ENCODE measurements around the gene KLK1.

KLK1 gene

DNA sequence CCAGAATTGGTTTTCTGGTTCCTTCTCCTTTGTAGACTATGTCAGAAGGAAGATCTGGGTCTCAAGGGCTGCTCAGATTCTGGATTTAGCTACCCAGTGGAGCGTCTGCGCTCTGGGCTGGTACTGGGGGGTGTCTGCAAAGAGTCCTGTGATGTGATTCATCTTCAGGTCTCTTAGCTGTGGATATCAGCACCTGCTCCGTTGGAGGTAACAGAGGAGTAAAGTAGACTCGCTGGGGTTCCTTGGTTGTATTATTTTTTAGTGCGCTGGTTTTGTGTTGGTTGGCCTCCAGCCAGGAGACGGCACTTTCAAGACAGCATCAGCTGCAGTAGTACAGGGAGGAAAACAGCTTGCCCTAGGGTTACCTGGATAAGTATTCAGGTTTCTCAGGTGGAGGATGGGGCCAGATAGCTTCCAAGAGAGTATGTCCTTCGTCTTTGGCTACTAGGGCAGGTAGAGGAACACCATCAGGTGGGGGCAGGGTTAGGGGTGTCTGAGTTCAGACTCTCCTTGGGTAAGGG, 20.2 kb upstream of the KLK1 start:
- DNase-seq (ENCODE audit: low spot score) (no peak), ATAC-seq (ENCODE audit: low read depth) (no peak)
- Histone ChIP-seq H3K9me3 (ENCODE audit: severe bottlenecking) (no peaks in the 10 kb centered on the region), H3K4me3 (ENCODE audit: severe bottlenecking) (no peak overlapping the region), H3K27ac (ENCODE audit: poor library complexity, severe bottlenecking) (no peak overlapping the region), H3K27me3 (ENCODE audit: insufficient read depth, poor library complexity, severe bottlenecking) (peaks cover 8% of the 10 kb centered on the region), H3K4me1 (ENCODE audit: insufficient read depth, poor library complexity, severe bottlenecking) (no peaks in the 10 kb centered on the region), H3K36me3 (ENCODE audit: low read depth) (no peaks in the 10 kb centered on the region)
- TF ChIP-seq CTCF (IDR thresholded peaks at IDR 0.05; ENCODE audit: poor library complexity, severe bottlenecking), result no peak

GRCh38 chr19:50843205-50843604, 19.6 kb upstream of the KLK1 start:
- no peak for ATAC-seq (ENCODE audit: low read depth)
- peaks cover 5% of the 10 kb centered on the region for H3K27me3 ChIP-seq (ENCODE audit: insufficient read depth, poor library complexity, severe bottlenecking)
- H3K9me3 ChIP-seq (ENCODE audit: severe bottlenecking), result no peaks in the 10 kb centered on the region
- no peaks in the 10 kb centered on the region for H3K4me1 ChIP-seq (ENCODE audit: insufficient read depth, poor library complexity, severe bottlenecking)
- DNase-seq (ENCODE audit: low spot score), result no peak
- H3K27ac ChIP-seq (ENCODE audit: poor library complexity, severe bottlenecking), result no peak overlapping the region
- TF ChIP-seq CTCF (IDR thresholded peaks at IDR 0.05; ENCODE audit: poor library complexity, severe bottlenecking), result no peak
- H3K36me3 ChIP-seq (ENCODE audit: low read depth), result no peaks in the 10 kb centered on the region
- no peak overlapping the region for H3K4me3 ChIP-seq (ENCODE audit: severe bottlenecking)

DNA sequence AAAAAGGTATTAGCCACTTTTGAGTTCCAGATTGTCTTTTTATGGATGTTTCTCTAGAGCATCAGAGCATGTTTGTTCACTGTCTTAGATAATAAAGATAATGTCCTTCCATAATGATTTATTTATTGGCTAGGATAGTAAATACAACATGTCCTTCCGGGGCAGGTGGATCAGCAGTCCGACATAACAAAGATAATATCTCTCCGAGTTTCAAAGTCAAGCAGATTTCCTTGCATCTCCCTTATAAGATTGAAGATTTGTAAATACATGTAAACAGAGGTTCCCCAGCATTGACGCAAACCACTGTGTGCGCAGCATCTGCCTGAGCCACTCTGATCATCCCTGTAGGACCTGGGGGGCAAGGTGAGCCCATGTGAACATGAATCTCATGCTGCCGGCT, 18.5 kb upstream of the KLK1 start:
- Histone ChIP-seq H3K36me3 (ENCODE audit: low read depth) (no peaks in the 10 kb centered on the region), H3K27me3 (ENCODE audit: insufficient read depth, poor library complexity, severe bottlenecking) (peaks cover 5% of the 10 kb centered on the region), H3K4me3 (ENCODE audit: severe bottlenecking) (no peak overlapping the region), H3K9me3 (ENCODE audit: severe bottlenecking) (no peaks in the 10 kb centered on the region), H3K27ac (ENCODE audit: poor library complexity, severe bottlenecking) (no peak overlapping the region), H3K4me1 (ENCODE audit: insufficient read depth, poor library complexity, severe bottlenecking) (no peaks in the 10 kb centered on the region)
- no peak for DNase-seq (ENCODE audit: low spot score)
- no peak for TF ChIP-seq CTCF (IDR thresholded peaks at IDR 0.05; ENCODE audit: poor library complexity, severe bottlenecking)
- ATAC-seq (ENCODE audit: low read depth), result no peak

- DNase-seq (ENCODE audit: low spot score) (no peak), ATAC-seq (ENCODE audit: low read depth) (no peak)
- H3K4me1 ChIP-seq (ENCODE audit: insufficient read depth, poor library complexity, severe bottlenecking), result peaks cover 3% of the 10 kb centered on the region
- H3K9me3 ChIP-seq (ENCODE audit: severe bottlenecking), result no peaks in the 10 kb centered on the region
- no peak overlapping the region for H3K27ac ChIP-seq (ENCODE audit: poor library complexity, severe bottlenecking)
- TF ChIP-seq CTCF (IDR thresholded peaks at IDR 0.05; ENCODE audit: poor library complexity, severe bottlenecking), result no peak
- no peak overlapping the region for H3K4me3 ChIP-seq (ENCODE audit: severe bottlenecking)
- H3K27me3 ChIP-seq (ENCODE audit: insufficient read depth, poor library complexity, severe bottlenecking), result no peaks in the 10 kb centered on the region
- H3K36me3 ChIP-seq (ENCODE audit: low read depth), result no peaks in the 10 kb centered on the region
Measured at GRCh38 chr19:50839712-50840655, 16.4 kb upstream of the KLK1 start.

GRCh38 chr19:50838239-50838638, 14.7 kb upstream of the KLK1 start:
- peaks cover 3% of the 10 kb centered on the region for H3K4me1 ChIP-seq (ENCODE audit: insufficient read depth, poor library complexity, severe bottlenecking)
- no peaks in the 10 kb centered on the region for H3K27me3 ChIP-seq (ENCODE audit: insufficient read depth, poor library complexity, severe bottlenecking)
- no peak for TF ChIP-seq CTCF (IDR thresholded peaks at IDR 0.05; ENCODE audit: poor library complexity, severe bottlenecking)
- H3K9me3 ChIP-seq (ENCODE audit: severe bottlenecking), result no peaks in the 10 kb centered on the region
- H3K36me3 ChIP-seq (ENCODE audit: low read depth), result no peaks in the 10 kb centered on the region
- no peak for ATAC-seq (ENCODE audit: low read depth)
- H3K4me3 ChIP-seq (ENCODE audit: severe bottlenecking), result no peak overlapping the region
- no peak for DNase-seq (ENCODE audit: low spot score)
- H3K27ac ChIP-seq (ENCODE audit: poor library complexity, severe bottlenecking), result no peak overlapping the region

All from RWPE2 (cell line).